Dendritic cell treated with granulocyte-macrophage colony-stimulating factor and Interleukin-4, amounts not matched to agents 40 ng/mL and 50 ng/mL, for 4 days (primary cell): ENCODE data around the gene MTTP.

Experiments used
- H3K27ac Mint-ChIP-seq: one replicate; pipeline ENCODE4 v1.8.0; 2022; ENCODE audit warnings: mild to moderate bottlenecking, mixed read lengths
- H3K27me3 Mint-ChIP-seq: one replicate; pipeline ENCODE4 v1.8.0; 2022; ENCODE audit warnings: mild to moderate bottlenecking, mixed read lengths
- H3K36me3 Mint-ChIP-seq: one replicate; pipeline ENCODE4 v1.8.0; 2022; ENCODE audit warnings: low read depth, mixed read lengths
- H3K4me1 Mint-ChIP-seq: one replicate; pipeline ENCODE4 v1.8.0; 2022; ENCODE audit warnings: low read depth, mixed read lengths
- H3K4me3 Mint-ChIP-seq: one replicate; pipeline ENCODE4 v1.8.0; 2022; ENCODE audit warnings: mild to moderate bottlenecking, moderate library complexity, mixed read lengths
- H3K9me3 Mint-ChIP-seq: one replicate; pipeline ENCODE4 v1.8.0; 2022; ENCODE audit warnings: mixed read lengths
- intact Hi-C: fragments of 100-400 bp; cut with micrococcal nuclease; formaldehyde crosslinking; loops from one replicate; pipeline ENCODE4 v1.15.0; 2022

MTTP gene

GRCh38 chr4:99637174-99637573, 62.5 kb downstream of the MTTP start:
- intact Hi-C loops: no loop called here
- Mint-ChIP-seq H3K27ac (no peak overlapping the region), H3K9me3 (no peaks in the 10 kb centered on the region), H3K36me3 (no peaks in the 10 kb centered on the region), H3K4me3 (no peak overlapping the region), H3K4me1 (no peaks in the 10 kb centered on the region), H3K27me3 (no peaks in the 10 kb centered on the region)

- H3K4me3 Mint-ChIP-seq: no peak overlapping the region
- no peaks in the 10 kb centered on the region for H3K9me3 Mint-ChIP-seq
- H3K27me3 Mint-ChIP-seq: no peaks in the 10 kb centered on the region
- intact Hi-C loops: no loop called here
- H3K4me1 Mint-ChIP-seq: no peaks in the 10 kb centered on the region
- H3K36me3 Mint-ChIP-seq: no peaks in the 10 kb centered on the region
- no peak overlapping the region for H3K27ac Mint-ChIP-seq
Measured at GRCh38 chr4:99640676-99641075, 66.1 kb downstream of the MTTP start.

- no peaks in the 10 kb centered on the region for H3K4me1 Mint-ChIP-seq
Measured at GRCh38 chr4:99642725-99643489, 68.3 kb downstream of the MTTP start.

GRCh38 chr4:99644453-99644852, 69.8 kb downstream of the MTTP start:
- no peaks in the 10 kb centered on the region for H3K27me3 Mint-ChIP-seq
- H3K27ac Mint-ChIP-seq: no peak overlapping the region
- H3K4me3 Mint-ChIP-seq: no peak overlapping the region
- intact Hi-C loops: no loop called here
- no peaks in the 10 kb centered on the region for H3K4me1 Mint-ChIP-seq
- H3K9me3 Mint-ChIP-seq: no peaks in the 10 kb centered on the region
- no peaks in the 10 kb centered on the region for H3K36me3 Mint-ChIP-seq

More at GRCh38 chr4:99642725-99643489, 68.3 kb downstream of the MTTP start:
- Mint-ChIP-seq H3K27ac (no peak overlapping the region), H3K4me3 (no peak overlapping the region), H3K9me3 (no peaks in the 10 kb centered on the region), H3K27me3 (no peaks in the 10 kb centered on the region), H3K36me3 (no peaks in the 10 kb centered on the region)
- intact Hi-C loops: no loop called here

- no peaks in the 10 kb centered on the region for H3K9me3 Mint-ChIP-seq
- intact Hi-C loops: no loop called here
- H3K4me1 Mint-ChIP-seq: no peaks in the 10 kb centered on the region
- H3K27ac Mint-ChIP-seq: no peak overlapping the region
- H3K4me3 Mint-ChIP-seq: no peak overlapping the region
- H3K36me3 Mint-ChIP-seq: no peaks in the 10 kb centered on the region
- no peaks in the 10 kb centered on the region for H3K27me3 Mint-ChIP-seq
Measured at GRCh38 chr4:99645036-99645435, 70.4 kb downstream of the MTTP start.

- H3K9me3 Mint-ChIP-seq: peaks cover 1% of the 10 kb centered on the region
- H3K4me1 Mint-ChIP-seq: no peaks in the 10 kb centered on the region
- no peaks in the 10 kb centered on the region for H3K27me3 Mint-ChIP-seq
- H3K36me3 Mint-ChIP-seq: no peaks in the 10 kb centered on the region
- no peak overlapping the region for H3K27ac Mint-ChIP-seq
- intact Hi-C loops: no loop called here
- H3K4me3 Mint-ChIP-seq: no peak overlapping the region
Measured at GRCh38 chr4:99645638-99646037, 71.0 kb downstream of the MTTP start.

GRCh38 chr4:99647071-99647470, 72.4 kb downstream of the MTTP start:
- intact Hi-C loops: no loop called here

GRCh38 chr4:99648321-99648720, 73.7 kb downstream of the MTTP start:
- no peaks in the 10 kb centered on the region for H3K27me3 Mint-ChIP-seq
- no peaks in the 10 kb centered on the region for H3K4me1 Mint-ChIP-seq
- intact Hi-C loops: no loop called here
- no peak overlapping the region for H3K4me3 Mint-ChIP-seq
- H3K27ac Mint-ChIP-seq: no peak overlapping the region
- H3K9me3 Mint-ChIP-seq: peaks cover 23% of the 10 kb centered on the region
- H3K36me3 Mint-ChIP-seq: no peaks in the 10 kb centered on the region

More at GRCh38 chr4:99647071-99647470, 72.4 kb downstream of the MTTP start:
- H3K4me1 Mint-ChIP-seq: no peaks in the 10 kb centered on the region
- H3K4me3 Mint-ChIP-seq: no peak overlapping the region
- H3K36me3 Mint-ChIP-seq: no peaks in the 10 kb centered on the region
- no peak overlapping the region for H3K27ac Mint-ChIP-seq
- peaks cover 10% of the 10 kb centered on the region for H3K9me3 Mint-ChIP-seq
- H3K27me3 Mint-ChIP-seq: no peaks in the 10 kb centered on the region

- Mint-ChIP-seq H3K9me3 (peaks cover 32% of the 10 kb centered on the region), H3K4me3 (no peak overlapping the region), H3K4me1 (no peaks in the 10 kb centered on the region), H3K27me3 (no peaks in the 10 kb centered on the region), H3K27ac (no peak overlapping the region), H3K36me3 (no peaks in the 10 kb centered on the region)
- intact Hi-C loops: no loop called here
Measured at GRCh38 chr4:99649208-99649607, 74.6 kb downstream of the MTTP start.

GRCh38 chr4:99649778-99650177, 75.2 kb downstream of the MTTP start:
- intact Hi-C loops: no loop called here
- Mint-ChIP-seq H3K9me3 (peaks cover 37% of the 10 kb centered on the region), H3K27ac (no peak overlapping the region), H3K36me3 (no peaks in the 10 kb centered on the region), H3K4me3 (no peak overlapping the region), H3K27me3 (no peaks in the 10 kb centered on the region), H3K4me1 (no peaks in the 10 kb centered on the region)

GRCh38 chr4:99651016-99651769, 76.6 kb downstream of the MTTP start:
- H3K4me1 Mint-ChIP-seq: no peaks in the 10 kb centered on the region
- H3K9me3 Mint-ChIP-seq: peaks cover 39% of the 10 kb centered on the region
- H3K27me3 Mint-ChIP-seq: no peaks in the 10 kb centered on the region
- H3K27ac Mint-ChIP-seq: no peak overlapping the region
- intact Hi-C loops: no loop called here
- no peak overlapping the region for H3K4me3 Mint-ChIP-seq
- no peaks in the 10 kb centered on the region for H3K36me3 Mint-ChIP-seq

- H3K4me3 Mint-ChIP-seq: no peak overlapping the region
- H3K9me3 Mint-ChIP-seq: peaks cover 39% of the 10 kb centered on the region
- H3K27me3 Mint-ChIP-seq: no peaks in the 10 kb centered on the region
- no peaks in the 10 kb centered on the region for H3K4me1 Mint-ChIP-seq
- H3K27ac Mint-ChIP-seq: no peak overlapping the region
- intact Hi-C loops: no loop called here
- H3K36me3 Mint-ChIP-seq: no peaks in the 10 kb centered on the region
Measured at GRCh38 chr4:99651811-99652485, 77.3 kb downstream of the MTTP start.

- no peak overlapping the region for H3K27ac Mint-ChIP-seq
Measured at GRCh38 chr4:99652596-99653436, 78.2 kb downstream of the MTTP start.

More at GRCh38 chr4:99652596-99653436, 78.2 kb downstream of the MTTP start:
- no peaks in the 10 kb centered on the region for H3K4me1 Mint-ChIP-seq
- H3K9me3 Mint-ChIP-seq: peaks cover 39% of the 10 kb centered on the region
- intact Hi-C loops: no loop called here
- no peak overlapping the region for H3K4me3 Mint-ChIP-seq
- no peaks in the 10 kb centered on the region for H3K27me3 Mint-ChIP-seq
- H3K36me3 Mint-ChIP-seq: no peaks in the 10 kb centered on the region
